OCI-LY3 (cell line): ENCODE measurements around the gene ZNF496.

Experiments used
- EZH2phosphoT487 ChIP-seq: fragments of 200-600 bp; shearing (Covaris generic); IDR thresholded peaks from 2 replicates; pipeline ENCODE4 v1.6.1; 2018; ENCODE audit warnings: antibody characterized with exemption, mixed run types, low read depth
- TF ChIP-seq, protein P1 (sequence below): fragments of 200-600, 300-600 bp; sonication (generic); IDR thresholded peaks from 2 replicates; pipeline ENCODE4 v1.5.1; 2014; ENCODE audit warnings: antibody characterized with exemption, low read length, low read depth

DNA sequence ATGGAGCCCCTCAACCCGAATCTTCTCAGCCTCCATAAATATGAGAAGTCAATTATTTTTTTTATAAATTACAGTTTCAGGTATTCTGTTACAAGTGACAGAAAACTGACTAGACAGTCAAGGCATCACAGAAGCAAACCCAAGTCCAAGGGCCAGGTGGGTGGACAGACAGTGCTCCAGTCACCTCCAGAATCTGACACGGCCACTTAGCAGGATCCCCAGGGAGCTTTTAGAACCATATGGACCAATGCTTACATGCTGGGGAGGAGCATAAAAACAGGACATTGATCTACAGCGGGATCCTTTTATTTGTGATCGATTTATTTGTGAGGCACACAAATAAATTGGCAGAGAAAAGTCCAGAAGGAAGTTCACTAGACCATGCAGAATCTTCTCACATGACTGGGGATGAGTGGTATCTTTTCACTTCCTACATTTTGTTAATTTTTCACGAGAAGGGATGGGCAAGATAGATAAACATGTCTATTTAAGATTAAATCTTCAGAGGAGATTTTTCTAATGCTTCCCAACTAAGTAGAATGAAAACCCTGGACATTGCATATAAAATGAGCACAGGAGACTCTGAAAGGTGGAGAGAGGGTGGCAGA lies 15.0 kb downstream of the ZNF496 start:
- TF ChIP-seq, protein P1, sequence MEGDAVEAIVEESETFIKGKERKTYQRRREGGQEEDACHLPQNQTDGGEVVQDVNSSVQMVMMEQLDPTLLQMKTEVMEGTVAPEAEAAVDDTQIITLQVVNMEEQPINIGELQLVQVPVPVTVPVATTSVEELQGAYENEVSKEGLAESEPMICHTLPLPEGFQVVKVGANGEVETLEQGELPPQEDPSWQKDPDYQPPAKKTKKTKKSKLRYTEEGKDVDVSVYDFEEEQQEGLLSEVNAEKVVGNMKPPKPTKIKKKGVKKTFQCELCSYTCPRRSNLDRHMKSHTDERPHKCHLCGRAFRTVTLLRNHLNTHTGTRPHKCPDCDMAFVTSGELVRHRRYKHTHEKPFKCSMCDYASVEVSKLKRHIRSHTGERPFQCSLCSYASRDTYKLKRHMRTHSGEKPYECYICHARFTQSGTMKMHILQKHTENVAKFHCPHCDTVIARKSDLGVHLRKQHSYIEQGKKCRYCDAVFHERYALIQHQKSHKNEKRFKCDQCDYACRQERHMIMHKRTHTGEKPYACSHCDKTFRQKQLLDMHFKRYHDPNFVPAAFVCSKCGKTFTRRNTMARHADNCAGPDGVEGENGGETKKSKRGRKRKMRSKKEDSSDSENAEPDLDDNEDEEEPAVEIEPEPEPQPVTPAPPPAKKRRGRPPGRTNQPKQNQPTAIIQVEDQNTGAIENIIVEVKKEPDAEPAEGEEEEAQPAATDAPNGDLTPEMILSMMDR = no peak
- no peak for TF ChIP-seq EZH2phosphoT487
